NB4 (cell line): ENCODE measurements around the gene C4orf50.

Source experiments
- TF ChIP-seq, protein P1 (sequence below): IDR thresholded peaks from one replicate; pipeline ENCODE4 v1.5.1; 2012; ENCODE audit warnings: low read depth, low read length
- TF ChIP-seq, protein P2 (sequence below): IDR thresholded peaks from 2 replicates; pipeline ENCODE4 v1.6.1; 2011; ENCODE audit warnings: low read depth, low read length

DNA sequence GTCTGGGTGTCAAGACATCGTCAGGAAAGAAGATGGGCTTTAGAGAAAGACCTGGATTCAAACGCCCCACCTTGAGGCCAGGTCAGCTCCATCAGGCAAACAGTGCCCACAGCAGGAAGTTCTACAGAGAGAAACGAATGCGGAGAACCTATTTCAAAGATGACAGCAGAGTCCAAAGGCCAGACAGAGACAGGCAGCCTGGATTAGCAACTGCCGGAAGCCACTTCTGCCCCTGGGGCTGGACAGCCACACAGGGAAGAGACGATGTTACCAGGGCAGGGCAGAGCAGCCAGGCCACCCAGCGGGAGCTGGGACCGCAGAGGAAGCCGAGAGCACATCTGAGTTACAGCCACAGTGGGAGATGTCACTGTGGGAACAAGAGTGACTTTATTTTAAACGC is 1.2 kb downstream of the C4orf50 start:
- TF ChIP-seq, protein P1, sequence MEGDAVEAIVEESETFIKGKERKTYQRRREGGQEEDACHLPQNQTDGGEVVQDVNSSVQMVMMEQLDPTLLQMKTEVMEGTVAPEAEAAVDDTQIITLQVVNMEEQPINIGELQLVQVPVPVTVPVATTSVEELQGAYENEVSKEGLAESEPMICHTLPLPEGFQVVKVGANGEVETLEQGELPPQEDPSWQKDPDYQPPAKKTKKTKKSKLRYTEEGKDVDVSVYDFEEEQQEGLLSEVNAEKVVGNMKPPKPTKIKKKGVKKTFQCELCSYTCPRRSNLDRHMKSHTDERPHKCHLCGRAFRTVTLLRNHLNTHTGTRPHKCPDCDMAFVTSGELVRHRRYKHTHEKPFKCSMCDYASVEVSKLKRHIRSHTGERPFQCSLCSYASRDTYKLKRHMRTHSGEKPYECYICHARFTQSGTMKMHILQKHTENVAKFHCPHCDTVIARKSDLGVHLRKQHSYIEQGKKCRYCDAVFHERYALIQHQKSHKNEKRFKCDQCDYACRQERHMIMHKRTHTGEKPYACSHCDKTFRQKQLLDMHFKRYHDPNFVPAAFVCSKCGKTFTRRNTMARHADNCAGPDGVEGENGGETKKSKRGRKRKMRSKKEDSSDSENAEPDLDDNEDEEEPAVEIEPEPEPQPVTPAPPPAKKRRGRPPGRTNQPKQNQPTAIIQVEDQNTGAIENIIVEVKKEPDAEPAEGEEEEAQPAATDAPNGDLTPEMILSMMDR, result no peak
- TF ChIP-seq, protein P2, sequence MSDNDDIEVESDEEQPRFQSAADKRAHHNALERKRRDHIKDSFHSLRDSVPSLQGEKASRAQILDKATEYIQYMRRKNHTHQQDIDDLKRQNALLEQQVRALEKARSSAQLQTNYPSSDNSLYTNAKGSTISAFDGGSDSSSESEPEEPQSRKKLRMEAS, result no peak
